ENCODE measurements around the gene FAM53A. TPM values are rescaled to one million over a fixed set of nuclear protein-coding genes. Genes with fewer than 3 reads are reported as not detected.

The FAM53A gene
- polyA plus RNA-seq, 2 of the 4 experiments (the other 2 are of a cell fraction) = 0.87 to 1.2 TPM

- ChIA-PET CTCF (interaction anchor here (1.7 kb wide), 1 partner anchor 20 kb away, joined by 5 read pairs; no protein-coding TSS in a partner anchor), POLR2A (interaction anchor here (2.2 kb wide), 1 partner anchor 18 kb away, joined by 21 read pairs; no protein-coding TSS in a partner anchor)
- ATAC-seq = peak in 1 of 2 experiments; percentile 1; a peak in 1 of 6 replicates
- FAIRE-seq = no peak
- 15% methylated on average over 20 of the region's 22 CpGs for WGBS (ENCODE audit: missing lambda C conversion rate)
- Histone ChIP-seq H3K4me2 (peak overlapping the region; percentile 96), H3K4me1 (peaks cover 40% of the 10 kb centered on the region), H3K27ac (peak overlapping the region; percentile 99 to 100), H3K4me3 (peak overlapping the region; percentile 85), H3K9me3 (no peaks in the 10 kb centered on the region)
- DNase-seq (ENCODE audit: low read depth in 1 of 2, low spot score in 1 of 2) = no peak
- no peak for TF ChIP-seq CTCF (IDR thresholded peaks at IDR 0.05)
- no peak for TF ChIP-seq HOXB13 (CRISPR knock-in tag; IDR thresholded peaks at IDR 0.05; ENCODE audit: low read depth)
- TF ChIP-seq MAFK (IDR thresholded peaks at IDR 0.05; ENCODE audit: partially characterized antibody) = no peak
- no peak for TF ChIP-seq MYC (IDR thresholded peaks at IDR 0.05; ENCODE audit: borderline replicate concordance, low read length)
- no peak for TF ChIP-seq HOXB5 (CRISPR knock-in tag; IDR thresholded peaks at IDR 0.05)
- no peak for TF ChIP-seq JUNB (IDR thresholded peaks at IDR 0.05)
- no peak for TF ChIP-seq EP300 (IDR thresholded peaks at IDR 0.05)
Measured at GRCh38 chr4:1711055-1711570, 27.0 kb upstream of the FAM53A start.

- ATAC-seq (no peak), FAIRE-seq (no peak), DNase-seq (ENCODE audit: low read depth in 1 of 2, low spot score in 1 of 2) (no peak)
- 20% methylated on average over 1 of the region's 1 CpG for WGBS (ENCODE audit: missing lambda C conversion rate)
- POLR2A ChIA-PET = no interaction called here
- Histone ChIP-seq H3K9me3 (no peaks in the 10 kb centered on the region), H3K4me3 (no peak overlapping the region), H3K4me2 (no peak overlapping the region), H3K4me1 (peaks cover 26% of the 10 kb centered on the region; the same call in 2 of the 3 replicates), H3K27ac (no peak overlapping the region)
- TF ChIP-seq CBX8 (IDR thresholded peaks at IDR 0.05) (no peak), HOXB13 (CRISPR knock-in tag; IDR thresholded peaks at IDR 0.05; ENCODE audit: low read depth) (no peak), CEBPB (IDR thresholded peaks at IDR 0.05) (no peak), PBX3 (IDR thresholded peaks at IDR 0.05) (no peak), NR3C1 (IDR thresholded peaks at IDR 0.05) (no peak), HES2 (IDR thresholded peaks at IDR 0.05) (no peak), CBX2 (IDR thresholded peaks at IDR 0.05; ENCODE audit: borderline replicate concordance, low read depth) (no peak), CHD4 (IDR thresholded peaks at IDR 0.05; ENCODE audit: borderline replicate concordance) (no peak), REST (IDR thresholded peaks at IDR 0.05) (no peak), FOSB (CRISPR knock-in tag; IDR thresholded peaks at IDR 0.05) (no peak), NFE2L2 (conservative IDR thresholded peaks at IDR 0.05; ENCODE audit: low read length) (no peak), ZSCAN20 (CRISPR knock-in tag; IDR thresholded peaks at IDR 0.05) (no peak), BCL3 (IDR thresholded peaks at IDR 0.05) (no peak), TFCP2L1 (CRISPR knock-in tag; IDR thresholded peaks at IDR 0.05) (no peak), RAD21 (conservative IDR thresholded peaks at IDR 0.05 in 1 of 2, IDR thresholded peaks at IDR 0.05 in 1 of 2) (no peak), CHD2 (IDR thresholded peaks at IDR 0.05; ENCODE audit: low read length, partially characterized antibody) (no peak)
- CTCF ChIA-PET = interaction anchor here (1.5 to 3.4 kb wide), 2 partner anchors 15 to 21 kb away, joined by 6 to 16 read pairs; no protein-coding TSS in a partner anchor
Measured at GRCh38 chr4:1708581-1708980, 24.5 kb upstream of the FAM53A start.

All from A549 (cell line).